Karpas-422 (cell line): ENCODE results near the gene OPALIN. TPM values are rescaled to one million over a fixed set of nuclear protein-coding genes. Genes with fewer than 3 reads are reported as not detected.

Experiments
- DNase-seq: peaks from one replicate; pipeline ENCODE4 v3.0.0-alpha.2; 2015
- H2AFZ ChIP-seq: fragments of 200-600 bp; sonication (generic); 2 replicates; pipeline ENCODE4 v1.6.1; 2014; ENCODE audit warnings: antibody characterized with exemption, low read length, mixed read lengths
- H3K27ac ChIP-seq: fragments of 200-600 bp; sonication (generic); 2 replicates; pipeline ENCODE4 v1.5.1; 2014; ENCODE audit warnings: mild to moderate bottlenecking, low read length, moderate library complexity
- H3K27me3 ChIP-seq: fragments of 200-600 bp; sonication (generic); 2 replicates; pipeline ENCODE4 v1.6.1; 2014; ENCODE audit warnings: low read length, mixed read lengths
- H3K36me3 ChIP-seq: fragments of 200-600 bp; sonication (generic); 2 replicates; pipeline ENCODE4 v1.6.1; 2014; ENCODE audit warnings: low read length, mixed read lengths; ENCODE audit not compliant: insufficient read depth
- H3K4me1 ChIP-seq: fragments of 200-600 bp; sonication (generic); 2 replicates; pipeline ENCODE4 v1.6.1; 2014; ENCODE audit warnings: mild to moderate bottlenecking, low read length, mixed read lengths
- H3K4me2 ChIP-seq: fragments of 200-600 bp; sonication (generic); 2 replicates; pipeline ENCODE4 v1.6.1; 2014; ENCODE audit warnings: low read length, low read depth, mild to moderate bottlenecking; ENCODE audit not compliant: poor library complexity, severe bottlenecking
- H3K4me3 ChIP-seq: fragments of 200-600 bp; sonication (generic); 2 replicates; pipeline ENCODE4 v1.5.1; 2014; ENCODE audit warnings: mild to moderate bottlenecking, antibody characterized with exemption, low read length, mixed read lengths
- H3K79me2 ChIP-seq: fragments of 200-600 bp; sonication (generic); 2 replicates; pipeline ENCODE4 v1.6.1; 2014; ENCODE audit warnings: mild to moderate bottlenecking, low read length, mixed read lengths
- H3K9ac ChIP-seq: fragments of 200-600 bp; sonication (generic); 2 replicates; pipeline ENCODE4 v1.6.0; 2014; ENCODE audit warnings: low read length
- H3K9me2 ChIP-seq: fragments of 200-600 bp; sonication (generic), shearing (Covaris generic); replicated peaks from 2 replicates; pipeline ENCODE4 v1.6.0; 2014; ENCODE audit warnings: mild to moderate bottlenecking, low read length, moderate library complexity; ENCODE audit not compliant: insufficient read depth
- H3K9me3 ChIP-seq: fragments of 300-700, 200-600 bp; sonication (generic); 2 replicates; pipeline ENCODE4 v1.6.1; 2014; ENCODE audit warnings: low read length, mixed read lengths
- H4K20me1 ChIP-seq: fragments of 200-600 bp; sonication (generic); 2 replicates; pipeline ENCODE4 v1.6.1; 2014; ENCODE audit warnings: mild to moderate bottlenecking, antibody characterized with exemption, low read length, low read depth; ENCODE audit not compliant: insufficient read depth
- total RNA-seq: library from RNA; depleted of rRNA; stranded (reverse); fragments of >200 nt; shearing (Covaris generic); gene quantifications from 2 replicates; pipeline ENCODE4 v1.2.3, GENCODE V29; 2014; ENCODE audit warnings: low replicate concordance

Gene OPALIN
- total RNA-seq, 1 experiment from 2014 or later: not detected

GRCh38 chr10:96357038-96357620, 1.7 kb downstream of the OPALIN start:
- no peak overlapping the region for H2AFZ ChIP-seq
- H3K4me2 ChIP-seq: no peak overlapping the region
- H3K9ac ChIP-seq: no peak overlapping the region
- H4K20me1 ChIP-seq: no peaks in the 10 kb centered on the region
- DNase-seq: no peak
- H3K36me3 ChIP-seq: no peaks in the 10 kb centered on the region
- H3K9me3 ChIP-seq: no peaks in the 10 kb centered on the region
- H3K4me1 ChIP-seq: no peaks in the 10 kb centered on the region; the same call in 1 of the 2 replicates
- no peaks in the 10 kb centered on the region for H3K27me3 ChIP-seq
- H3K9me2 ChIP-seq: no peaks in the 10 kb centered on the region
- H3K4me3 ChIP-seq: no peak overlapping the region
- no peaks in the 10 kb centered on the region for H3K79me2 ChIP-seq
- H3K27ac ChIP-seq: no peak overlapping the region

DNA sequence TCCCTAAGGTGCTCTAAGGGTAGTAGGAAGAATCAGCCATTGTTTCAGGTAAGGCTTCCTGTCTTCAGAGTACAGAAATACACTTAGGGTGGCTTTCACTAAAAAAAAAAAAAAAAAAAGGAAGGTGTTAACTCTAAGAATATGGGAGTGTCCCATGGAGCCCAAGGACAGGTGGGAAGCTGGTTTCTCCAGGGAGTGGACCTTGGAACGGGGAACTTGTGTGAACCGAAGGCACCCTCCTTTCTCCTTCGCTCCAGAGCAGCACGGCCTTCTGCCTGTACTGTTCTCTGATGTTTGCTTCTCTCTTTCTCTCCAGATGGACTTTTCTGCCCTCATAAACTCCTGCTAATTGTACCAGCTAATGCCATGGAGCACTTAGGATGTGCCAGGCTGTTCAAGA, 6.2 kb downstream of the OPALIN start:
- H3K36me3 ChIP-seq: no peaks in the 10 kb centered on the region
- no peak overlapping the region for H3K4me3 ChIP-seq
- H3K4me2 ChIP-seq: no peak overlapping the region
- H4K20me1 ChIP-seq: no peaks in the 10 kb centered on the region
- no peaks in the 10 kb centered on the region for H3K9me3 ChIP-seq
- H3K4me1 ChIP-seq: no peaks in the 10 kb centered on the region
- no peaks in the 10 kb centered on the region for H3K79me2 ChIP-seq
- H3K9me2 ChIP-seq: no peaks in the 10 kb centered on the region
- no peaks in the 10 kb centered on the region for H3K27me3 ChIP-seq
- no peak for DNase-seq
- H2AFZ ChIP-seq: no peak overlapping the region
- H3K9ac ChIP-seq: no peak overlapping the region
- H3K27ac ChIP-seq: no peak overlapping the region

DNA sequence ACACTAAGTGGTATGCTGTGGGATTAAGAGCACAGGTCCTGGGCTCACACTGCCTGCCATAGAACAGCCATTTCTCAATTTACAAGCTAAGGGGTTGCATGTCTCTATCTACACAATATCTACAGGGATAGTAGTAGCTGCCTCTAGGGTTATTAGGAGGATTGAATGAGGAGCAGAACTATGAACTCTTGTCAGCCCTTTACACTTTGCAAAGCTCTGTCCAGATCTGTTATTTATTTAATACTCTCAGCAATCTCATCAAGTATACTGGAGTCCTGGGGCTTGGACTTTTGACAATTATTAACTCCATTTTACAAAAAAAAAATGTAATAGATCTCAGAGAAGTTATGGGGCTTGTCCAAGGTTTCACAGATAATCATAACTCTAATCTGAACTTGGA, 6.8 kb downstream of the OPALIN start:
- Histone ChIP-seq H3K27ac (no peak overlapping the region), H3K4me2 (no peak overlapping the region)

DNA sequence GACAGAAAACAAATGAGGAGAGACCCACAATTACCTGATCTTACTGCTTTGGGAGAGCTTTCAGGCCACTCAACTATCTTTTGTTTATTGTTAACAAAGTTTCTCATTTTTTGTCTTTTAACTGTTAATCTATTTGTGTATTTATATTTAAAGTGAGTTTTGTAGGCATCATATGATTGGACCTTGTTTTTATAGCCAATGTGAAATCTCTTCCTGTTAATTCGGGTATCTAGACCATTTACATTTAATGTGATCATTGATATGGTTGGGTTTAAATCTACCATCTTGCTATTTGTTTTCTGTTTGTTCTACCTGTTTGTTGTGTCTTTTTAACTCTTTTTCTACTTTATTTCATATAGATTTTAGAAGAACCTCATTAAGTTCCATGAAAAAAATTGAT, 12.5 kb downstream of the OPALIN start:
- H3K9me3 ChIP-seq: no peaks in the 10 kb centered on the region
- no peak overlapping the region for H3K4me3 ChIP-seq
- no peaks in the 10 kb centered on the region for H3K9me2 ChIP-seq
- no peak overlapping the region for H3K4me2 ChIP-seq
- no peak for DNase-seq
- H3K4me1 ChIP-seq: no peaks in the 10 kb centered on the region
- H2AFZ ChIP-seq: no peak overlapping the region
- H3K9ac ChIP-seq: no peak overlapping the region
- H3K27ac ChIP-seq: no peak overlapping the region
- no peaks in the 10 kb centered on the region for H3K36me3 ChIP-seq
- H3K27me3 ChIP-seq: no peaks in the 10 kb centered on the region
- H3K79me2 ChIP-seq: no peaks in the 10 kb centered on the region
- no peaks in the 10 kb centered on the region for H4K20me1 ChIP-seq

More for the DNA sequence above, 6.8 kb downstream of the OPALIN start:
- H3K4me3 ChIP-seq: no peak overlapping the region
- H3K27me3 ChIP-seq: no peaks in the 10 kb centered on the region
- H3K9me2 ChIP-seq: no peaks in the 10 kb centered on the region
- H3K4me1 ChIP-seq: no peaks in the 10 kb centered on the region
- no peaks in the 10 kb centered on the region for H3K79me2 ChIP-seq
- no peak for DNase-seq
- no peak overlapping the region for H2AFZ ChIP-seq
- H4K20me1 ChIP-seq: no peaks in the 10 kb centered on the region
- no peaks in the 10 kb centered on the region for H3K36me3 ChIP-seq
- no peak overlapping the region for H3K9ac ChIP-seq
- no peaks in the 10 kb centered on the region for H3K9me3 ChIP-seq

GRCh38 chr10:96345222-96345621, 13.6 kb downstream of the OPALIN start:
- Histone ChIP-seq H4K20me1 (no peaks in the 10 kb centered on the region), H3K79me2 (no peaks in the 10 kb centered on the region), H3K27ac (no peak overlapping the region), H2AFZ (no peak overlapping the region), H3K27me3 (no peaks in the 10 kb centered on the region), H3K36me3 (no peaks in the 10 kb centered on the region), H3K9me3 (no peaks in the 10 kb centered on the region), H3K9ac (no peak overlapping the region), H3K4me2 (no peak overlapping the region), H3K4me1 (no peaks in the 10 kb centered on the region), H3K4me3 (no peak overlapping the region), H3K9me2 (no peaks in the 10 kb centered on the region)
- DNase-seq: no peak

DNA sequence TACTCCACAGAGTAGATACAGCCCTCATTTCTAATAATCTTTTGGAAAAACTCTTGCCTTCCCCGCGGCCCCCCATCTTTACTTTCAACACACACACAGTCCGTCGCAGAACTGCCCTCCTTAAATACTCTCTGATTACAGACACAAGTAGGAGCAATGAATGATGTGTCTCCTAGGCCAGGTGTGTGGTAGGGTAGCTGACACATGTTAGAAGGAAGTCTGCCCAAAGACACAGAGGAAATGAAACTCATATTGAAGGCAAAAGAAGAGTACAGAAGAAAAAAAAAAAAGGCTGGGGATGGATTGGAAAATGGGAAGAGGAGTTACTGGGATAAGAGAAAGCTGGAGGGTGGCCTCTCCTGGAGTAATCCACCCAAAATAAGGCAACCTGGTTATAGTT, 14.6 kb downstream of the OPALIN start:
- H3K79me2 ChIP-seq: no peaks in the 10 kb centered on the region
- H3K9me2 ChIP-seq: no peaks in the 10 kb centered on the region
- H3K4me3 ChIP-seq: no peak overlapping the region
- no peaks in the 10 kb centered on the region for H3K4me1 ChIP-seq
- no peaks in the 10 kb centered on the region for H3K9me3 ChIP-seq
- H3K27me3 ChIP-seq: no peaks in the 10 kb centered on the region
- no peak for DNase-seq
- no peak overlapping the region for H3K27ac ChIP-seq
- H2AFZ ChIP-seq: no peak overlapping the region
- H4K20me1 ChIP-seq: no peaks in the 10 kb centered on the region
- H3K36me3 ChIP-seq: no peaks in the 10 kb centered on the region
- no peak overlapping the region for H3K4me2 ChIP-seq
- no peak overlapping the region for H3K9ac ChIP-seq

- Histone ChIP-seq H3K79me2 (no peaks in the 10 kb centered on the region), H3K4me1 (no peaks in the 10 kb centered on the region), H3K4me2 (no peak overlapping the region), H3K27me3 (no peaks in the 10 kb centered on the region), H3K9ac (no peak overlapping the region), H3K36me3 (no peaks in the 10 kb centered on the region), H3K27ac (no peak overlapping the region), H3K4me3 (no peak overlapping the region), H3K9me2 (no peaks in the 10 kb centered on the region), H2AFZ (no peak overlapping the region), H4K20me1 (no peaks in the 10 kb centered on the region), H3K9me3 (no peaks in the 10 kb centered on the region)
- DNase-seq: no peak
These were observed 16.4 kb downstream of the OPALIN start for GRCh38 chr10:96342402-96342801.

GRCh38 chr10:96341219-96342182, 17.3 kb downstream of the OPALIN start:
- Histone ChIP-seq H3K9me3 (no peaks in the 10 kb centered on the region), H2AFZ (no peak overlapping the region), H3K9me2 (no peaks in the 10 kb centered on the region), H4K20me1 (no peaks in the 10 kb centered on the region), H3K4me3 (no peak overlapping the region), H3K27me3 (no peaks in the 10 kb centered on the region), H3K9ac (no peak overlapping the region), H3K79me2 (no peaks in the 10 kb centered on the region), H3K36me3 (no peaks in the 10 kb centered on the region), H3K4me2 (no peak overlapping the region), H3K4me1 (no peaks in the 10 kb centered on the region), H3K27ac (no peak overlapping the region)
- DNase-seq: no peak
